AG09319 (cell line): ENCODE results near the gene SLC46A3.

Experiments
- DNase-seq: peaks from one replicate; pipeline ENCODE4 v3.0.0-alpha.2; 2010; ENCODE audit warnings: low read depth; ENCODE audit errors: extremely low read depth
- CTCF ChIP-seq: IDR thresholded peaks from 2 replicates; pipeline ENCODE4 v1.5.1; 2011; ENCODE audit warnings: low read depth, mild to moderate bottlenecking, inconsistent platforms, low read length, moderate library complexity

SLC46A3 gene

GRCh38 chr13:28753208-28753892, 34.6 kb upstream of the SLC46A3 start:
- peak; percentile 15 for TF ChIP-seq CTCF
- peak; percentile 79 for DNase-seq

GRCh38 chr13:28751175-28751960, 32.6 kb upstream of the SLC46A3 start:
- no peak for DNase-seq

GRCh38 chr13:28750187-28751045, 31.6 kb upstream of the SLC46A3 start:
- no peak for TF ChIP-seq CTCF
- DNase-seq: no peak

More at GRCh38 chr13:28751175-28751960, 32.6 kb upstream of the SLC46A3 start:
- no peak for TF ChIP-seq CTCF

GRCh38 chr13:28747851-28748250, 29.1 kb upstream of the SLC46A3 start:
- no peak for DNase-seq
- TF ChIP-seq CTCF: no peak

- no peak for TF ChIP-seq CTCF
- no peak for DNase-seq
Measured at GRCh38 chr13:28746287-28746612, 27.5 kb upstream of the SLC46A3 start.

- DNase-seq: no peak
- TF ChIP-seq CTCF: no peak
Measured at GRCh38 chr13:28744656-28745055, 25.9 kb upstream of the SLC46A3 start.

- no peak for TF ChIP-seq CTCF
- DNase-seq: no peak
Measured at GRCh38 chr13:28744091-28744536, 25.3 kb upstream of the SLC46A3 start.
